ENCODE results near the gene CYP27B1.

GRCh38 chr12:57772429-57773322, 5.8 kb upstream of the CYP27B1 start, which contains the start of gene EEF1AKMT3:
- TF ChIP-seq CTCF (IDR thresholded peaks at IDR 0.05) (no peak), POLR2A (IDR thresholded peaks at IDR 0.05) (no peak)
